ENCODE data around the gene MTPN. TPM values are rescaled to one million over a fixed set of nuclear protein-coding genes. Genes with fewer than 3 reads are reported as not detected.
A peak's percentile ranks its signal among the peaks of the same experiment; 100 is the strongest.

MTPN gene
- total and polyA plus RNA-seq, 10 of the 15 experiments (the other 5 are each of a cell fraction or from before 2014, with no cell fraction given) = 38.7 to 146 (median 85.4) TPM

GRCh38 chr7:135933509-135934188 lies 43.5 kb downstream of the MTPN start:
- CTCF ChIA-PET = interaction anchor here (0.7 to 0.9 kb wide), 3 partner anchors 9 to 353 kb away, joined by 3 read pairs; no protein-coding TSS in a partner anchor
- no peak overlapping the region for H2AFZ ChIP-seq (ENCODE audit: control insufficient read depth, low read depth, low read length)
- no peak overlapping the region for H3K9ac ChIP-seq (ENCODE audit: control insufficient read depth, insufficient read depth, low read length)
- FAIRE-seq (no peak), ATAC-seq (0 out of 3 replicates have a peak, but pooled peaks have one; percentile 22), DNase-seq (ENCODE audit: low read depth, low spot score) (no peak)
- peaks cover 30% of the 10 kb centered on the region for H3K79me2 ChIP-seq (ENCODE audit: control insufficient read depth, insufficient read depth, low read length)
- POLR2A ChIA-PET = interaction anchor here (0.6 kb wide), 1 partner anchor 14 kb away, joined by 7 read pairs; no protein-coding TSS in a partner anchor
- peaks cover 2% of the 10 kb centered on the region; the same call in 1 of the 2 replicates for H4K20me1 ChIP-seq (ENCODE audit: control insufficient read depth, insufficient read depth)
- TF ChIP-seq SUZ12 (IDR thresholded peaks at IDR 0.05; ENCODE audit: unreplicated experiment) = no peak
- TF ChIP-seq NFYA (IDR thresholded peaks at IDR 0.05; ENCODE audit: borderline replicate concordance, low read depth, low read length) = no peak
- TF ChIP-seq SRF (IDR thresholded peaks at IDR 0.05; ENCODE audit: low read depth in 2 of 2, low read length in 2 of 2) = no peak
- TF ChIP-seq KDM1A (IDR thresholded peaks at IDR 0.05; ENCODE audit: borderline replicate concordance) = no peak
- TF ChIP-seq BMI1 (IDR thresholded peaks at IDR 0.05; ENCODE audit: borderline replicate concordance) = no peak
- TF ChIP-seq ZNF384 (IDR thresholded peaks at IDR 0.05; ENCODE audit: borderline replicate concordance, low read depth, low read length) = no peak
- no peaks in the 10 kb centered on the region for H3K27me3 ChIP-seq (replicated peaks in 1 of 2; ENCODE audit: control insufficient read depth in 2 of 2, insufficient read depth in 2 of 2, low read length in 1 of 2)
- no peak overlapping the region for H3K4me2 ChIP-seq (ENCODE audit: control insufficient read depth, insufficient read depth)
- RAD21 ChIA-PET (ENCODE audit: unreplicated experiment) = interaction anchor here (0.6 kb wide), 1 partner anchor 266 kb away, joined by 3 read pairs; no protein-coding TSS in a partner anchor
- H3K27ac ChIP-seq (ENCODE audit: control insufficient read depth, insufficient read depth) = no peak overlapping the region
- BruUV-seq (replicated peaks) = no TSS peak
- in situ Hi-C loops (cut with MboI) (no loop called here), intact Hi-C loops (cut with micrococcal nuclease; ENCODE audit: unreplicated experiment) (no loop called here)
- 68% methylated on average over 2 of the region's 2 CpGs for WGBS (ENCODE audit: insufficient coverage, insufficient replicate concordance, low lambda C conversion rate, missing lambda C conversion rate)
- peaks cover 5 to 6% of the 10 kb centered on the region in 2 experiments; a peak in 3 of 4 replicates for H3K36me3 ChIP-seq (ENCODE audit: control insufficient read depth in 2 of 2, insufficient read depth in 2 of 2, low read length in 1 of 2)
- H3K4me3 ChIP-seq = no peak overlapping the region
- SMC1A ChIA-PET (ENCODE audit: uncharacterized antibody, unreplicated experiment) = interaction anchor here (1.0 to 1.8 kb wide), 2 partner anchors 9 to 33 kb away, joined by 5 to 9 read pairs; no protein-coding TSS in a partner anchor
- H3K9me3 ChIP-seq (replicated peaks; ENCODE audit: control insufficient read depth, insufficient read depth, low read length) = no peaks in the 10 kb centered on the region
- no peaks in the 10 kb centered on the region for H3K4me1 ChIP-seq (ENCODE audit: control insufficient read depth, insufficient read depth, low read length)

All from GM12878 (cell line).